Measurements from ENCODE around the gene RFC4. TPM values are rescaled to one million over a fixed set of nuclear protein-coding genes. Genes with fewer than 3 reads are reported as not detected.

Gene RFC4
- total RNA-seq, 3 donors from 2014 or later: 91.0 to 92.4 (median 92.2) TPM

- Mint-ChIP-seq H3K9me3 (no peaks in the 10 kb centered on the region), H3K4me3 (peak overlapping the region; percentile 99), H3K27me3 (ENCODE audit: low read depth) (peaks cover 5% of the 10 kb centered on the region), H3K36me3 (ENCODE audit: insufficient read depth) (peaks cover 65% of the 10 kb centered on the region), H3K4me1 (ENCODE audit: low read depth) (peaks cover 41% of the 10 kb centered on the region)
- ATAC-seq: no peak
- no peak for DNase-seq
Observed at GRCh38 chr3:186785495-186786018, 20.7 kb downstream of the RFC4 start.

- Mint-ChIP-seq H3K9me3 (no peaks in the 10 kb centered on the region), H3K4me1 (ENCODE audit: low read depth) (peaks cover 41% of the 10 kb centered on the region), H3K27me3 (ENCODE audit: low read depth) (peaks cover 5% of the 10 kb centered on the region), H3K4me3 (peak overlapping the region; percentile 99), H3K36me3 (ENCODE audit: insufficient read depth) (peaks cover 61% of the 10 kb centered on the region)
- DNase-seq (no peak), ATAC-seq (no peak)
Observed at GRCh38 chr3:186784820-186785494, 21.3 kb downstream of the RFC4 start.

- Mint-ChIP-seq H3K4me1 (ENCODE audit: low read depth) (peaks cover 35% of the 10 kb centered on the region), H3K9me3 (no peaks in the 10 kb centered on the region), H3K36me3 (ENCODE audit: insufficient read depth) (peaks cover 56% of the 10 kb centered on the region), H3K4me3 (peak overlapping the region; percentile 99), H3K27me3 (ENCODE audit: low read depth) (peaks cover 5% of the 10 kb centered on the region)
- peak; percentile 41 to 44 for ATAC-seq
- peak; percentile 78 for DNase-seq
Observed at GRCh38 chr3:186783731-186784515, 22.4 kb downstream of the RFC4 start.

GRCh38 chr3:186783058-186783730, 23.1 kb downstream of the RFC4 start, which contains the start of gene EIF4A2:
EIF4A2 (plus strand) TSS chr3:186783577; CDS start chr3:186783611, 34 bp downstream.
- Mint-ChIP-seq H3K27me3 (ENCODE audit: low read depth) (peaks cover 5% of the 10 kb centered on the region), H3K9me3 (no peaks in the 10 kb centered on the region), H3K4me3 (peak within 1 kb of the TSS; percentile 99), H3K36me3 (ENCODE audit: insufficient read depth) (peaks cover 49% of the 10 kb centered on the region), H3K4me1 (ENCODE audit: low read depth) (peaks cover 28% of the 10 kb centered on the region)
- DNase-seq: peak; percentile 88
- peak; percentile 77 to 82 for ATAC-seq

GRCh38 chr3:186782542-186783057, 23.7 kb downstream of the RFC4 start:
- Mint-ChIP-seq H3K4me3 (peak overlapping the region; percentile 99), H3K27me3 (ENCODE audit: low read depth) (peaks cover 5% of the 10 kb centered on the region), H3K4me1 (ENCODE audit: low read depth) (peaks cover 22% of the 10 kb centered on the region), H3K9me3 (no peaks in the 10 kb centered on the region), H3K36me3 (ENCODE audit: insufficient read depth) (peaks cover 43% of the 10 kb centered on the region)
- ATAC-seq: peak; percentile 16 to 20
- DNase-seq: no peak

GRCh38 chr3:186779204-186779603, 27.1 kb downstream of the RFC4 start:
- ATAC-seq (no peak), DNase-seq (no peak)
- Mint-ChIP-seq H3K9me3 (peaks cover 3% of the 10 kb centered on the region), H3K36me3 (ENCODE audit: insufficient read depth) (peaks cover 9% of the 10 kb centered on the region), H3K4me1 (ENCODE audit: low read depth) (peaks cover 6% of the 10 kb centered on the region), H3K4me3 (no peak overlapping the region), H3K27me3 (ENCODE audit: low read depth) (peaks cover 5% of the 10 kb centered on the region)

GRCh38 chr3:186775999-186776398, 30.3 kb downstream of the RFC4 start:
- ATAC-seq (no peak), DNase-seq (no peak)
- no peak overlapping the region for H3K4me3 Mint-ChIP-seq
- no peaks in the 10 kb centered on the region for H3K27me3 Mint-ChIP-seq (ENCODE audit: low read depth)
- peaks cover 3% of the 10 kb centered on the region for H3K9me3 Mint-ChIP-seq
- H3K36me3 Mint-ChIP-seq (ENCODE audit: insufficient read depth): no peaks in the 10 kb centered on the region
- peaks cover 15% of the 10 kb centered on the region for H3K4me1 Mint-ChIP-seq (ENCODE audit: low read depth)

GRCh38 chr3:186772701-186773417, 33.4 kb downstream of the RFC4 start:
- peaks cover 15% of the 10 kb centered on the region for H3K4me1 Mint-ChIP-seq (ENCODE audit: low read depth)
- no peaks in the 10 kb centered on the region for H3K36me3 Mint-ChIP-seq (ENCODE audit: insufficient read depth)
- DNase-seq (peak; percentile 57), ATAC-seq (peak; percentile 91 to 93)
- peak overlapping the region; percentile 92 for H3K4me3 Mint-ChIP-seq
- peaks cover 3% of the 10 kb centered on the region for H3K9me3 Mint-ChIP-seq
- H3K27me3 Mint-ChIP-seq (ENCODE audit: low read depth): no peaks in the 10 kb centered on the region

GRCh38 chr3:186772281-186772694, 34.0 kb downstream of the RFC4 start:
- no peaks in the 10 kb centered on the region for H3K27me3 Mint-ChIP-seq (ENCODE audit: low read depth)
- H3K4me3 Mint-ChIP-seq: peak overlapping the region; percentile 92
- no peaks in the 10 kb centered on the region for H3K36me3 Mint-ChIP-seq (ENCODE audit: insufficient read depth)
- no peak for DNase-seq
- H3K4me1 Mint-ChIP-seq (ENCODE audit: low read depth): peaks cover 15% of the 10 kb centered on the region
- ATAC-seq: peak; percentile 53
- peaks cover 3% of the 10 kb centered on the region for H3K9me3 Mint-ChIP-seq

GRCh38 chr3:186760897-186761447, 45.3 kb downstream of the RFC4 start:
- ATAC-seq (no peak), DNase-seq (no peak)
- Mint-ChIP-seq H3K9me3 (no peaks in the 10 kb centered on the region), H3K36me3 (ENCODE audit: insufficient read depth) (no peaks in the 10 kb centered on the region), H3K4me3 (no peak overlapping the region), H3K4me1 (ENCODE audit: low read depth) (peaks cover 2% of the 10 kb centered on the region), H3K27me3 (ENCODE audit: low read depth) (no peaks in the 10 kb centered on the region)

GRCh38 chr3:186760141-186760833, 46.0 kb downstream of the RFC4 start:
- Mint-ChIP-seq H3K36me3 (ENCODE audit: insufficient read depth) (no peaks in the 10 kb centered on the region), H3K9me3 (no peaks in the 10 kb centered on the region), H3K27me3 (ENCODE audit: low read depth) (no peaks in the 10 kb centered on the region), H3K4me1 (ENCODE audit: low read depth) (peaks cover 2% of the 10 kb centered on the region), H3K4me3 (no peak overlapping the region)
- peak; percentile 58 to 63 for ATAC-seq
- DNase-seq: no peak

- Mint-ChIP-seq H3K36me3 (ENCODE audit: insufficient read depth) (no peaks in the 10 kb centered on the region), H3K4me1 (ENCODE audit: low read depth) (peaks cover 2% of the 10 kb centered on the region)
Observed at GRCh38 chr3:186759231-186759930, 46.9 kb downstream of the RFC4 start.

More at GRCh38 chr3:186759231-186759930, 46.9 kb downstream of the RFC4 start:
- H3K9me3 Mint-ChIP-seq: no peaks in the 10 kb centered on the region
- ATAC-seq (no peak), DNase-seq (no peak)
- H3K4me3 Mint-ChIP-seq: no peak overlapping the region
- H3K27me3 Mint-ChIP-seq (ENCODE audit: low read depth): no peaks in the 10 kb centered on the region

Data from activated T-cell treated with anti-CD3 and anti-CD28 coated beads, Interleukin-2, amount 50 U/mL, for 4 hours (primary cell).